ENCODE data around the gene PRMT2. TPM values are rescaled to one million over a fixed set of nuclear protein-coding genes. Genes with fewer than 3 reads are reported as not detected.

PRMT2 gene
- total RNA-seq, 1 experiment from 2014 or later = 64.5 TPM

Other genes with a start within 250 kb of the PRMT2 start
- gene DIP2A, start 176.8 kb upstream of the PRMT2 start, total RNA-seq (2021) = 39.9 and 44.6 TPM in 2 replicates
- gene S100B, start 30.6 kb upstream of the PRMT2 start, total RNA-seq (2021) = not detected in 2 replicates